ENCODE results near the gene ZNF652. TPM values are rescaled to one million over a fixed set of nuclear protein-coding genes. Genes with fewer than 3 reads are reported as not detected.

ZNF652 gene
- total RNA-seq, 1 donor from 2014 or later = 26.8 TPM

- H3K4me3 Mint-ChIP-seq (ENCODE audit: unreplicated experiment) = no peak overlapping the region
- no peak overlapping the region for H3K4me2 ChIP-seq (ENCODE audit: low read length)
- no peaks in the 10 kb centered on the region for H3K4me1 Mint-ChIP-seq (ENCODE audit: low read depth, unreplicated experiment)
- no peaks in the 10 kb centered on the region for H3K27me3 Mint-ChIP-seq (ENCODE audit: low read depth, unreplicated experiment)
- H3K9me3 Mint-ChIP-seq (ENCODE audit: unreplicated experiment) = no peaks in the 10 kb centered on the region
- no peak overlapping the region for H3K9ac ChIP-seq (ENCODE audit: low read length)
- H3K27ac ChIP-seq (ENCODE audit: low read depth, low read length) = no peak overlapping the region
- no peaks in the 10 kb centered on the region for H3K36me3 ChIP-seq (ENCODE audit: insufficient read depth, low read length)
- FAIRE-seq (no peak), DNase-seq (ENCODE audit: low read depth) (no peak)
- no peak for TF ChIP-seq CTCF (IDR thresholded peaks at IDR 0.05; ENCODE audit: insufficient read depth, low read depth, low read length)
- no peak for TF ChIP-seq EZH2 (IDR thresholded peaks at IDR 0.05; ENCODE audit: insufficient read depth, low read length)
- no peaks in the 10 kb centered on the region for H3K27me3 ChIP-seq (ENCODE audit: insufficient read depth, low read length)
- no peak overlapping the region for H2AFZ ChIP-seq (ENCODE audit: low read depth, low read length)
- H4K20me1 ChIP-seq (ENCODE audit: insufficient read depth, low read length) = peaks cover 77% of the 10 kb centered on the region
- no peaks in the 10 kb centered on the region for H3K9me3 ChIP-seq (ENCODE audit: insufficient read depth, low read depth, low read length)
- no peaks in the 10 kb centered on the region for H3K4me1 ChIP-seq (ENCODE audit: insufficient read depth, low read length)
- H3K79me2 ChIP-seq (ENCODE audit: insufficient read depth, low read length) = peaks cover 88% of the 10 kb centered on the region
- no peaks in the 10 kb centered on the region for H3K36me3 Mint-ChIP-seq (ENCODE audit: low read depth, unreplicated experiment)
- H3K27ac Mint-ChIP-seq (ENCODE audit: unreplicated experiment) = no peak overlapping the region
- no peak overlapping the region for H3K4me3 ChIP-seq (ENCODE audit: insufficient read depth, low read depth, low read length)
Observed at GRCh38 chr17:49351572-49352140, 10.4 kb downstream of the ZNF652 start.

GRCh38 chr17:49349541-49349940, 12.5 kb downstream of the ZNF652 start:
- H2AFZ ChIP-seq (ENCODE audit: low read depth, low read length) = no peak overlapping the region
- no peak for DNase-seq (ENCODE audit: low read depth)
- Mint-ChIP-seq H3K36me3 (ENCODE audit: low read depth, unreplicated experiment) (no peaks in the 10 kb centered on the region), H3K27ac (ENCODE audit: unreplicated experiment) (no peak overlapping the region), H3K4me1 (ENCODE audit: low read depth, unreplicated experiment) (peaks cover 3% of the 10 kb centered on the region), H3K9me3 (ENCODE audit: unreplicated experiment) (no peaks in the 10 kb centered on the region), H3K27me3 (ENCODE audit: low read depth, unreplicated experiment) (no peaks in the 10 kb centered on the region), H3K4me3 (ENCODE audit: unreplicated experiment) (no peak overlapping the region)
- peaks cover 4% of the 10 kb centered on the region for H3K4me1 ChIP-seq (ENCODE audit: insufficient read depth, low read length)
- no peak for TF ChIP-seq EZH2 (IDR thresholded peaks at IDR 0.05; ENCODE audit: insufficient read depth, low read length)
- TF ChIP-seq CTCF (IDR thresholded peaks at IDR 0.05; ENCODE audit: insufficient read depth, low read depth, low read length) = no peak
- H3K79me2 ChIP-seq (ENCODE audit: insufficient read depth, low read length) = peaks cover 88% of the 10 kb centered on the region
- no peaks in the 10 kb centered on the region for H3K36me3 ChIP-seq (ENCODE audit: insufficient read depth, low read length)
- H4K20me1 ChIP-seq (ENCODE audit: insufficient read depth, low read length) = peaks cover 72% of the 10 kb centered on the region
- H3K4me3 ChIP-seq (ENCODE audit: insufficient read depth, low read depth, low read length) = no peak overlapping the region
- H3K9ac ChIP-seq (ENCODE audit: low read length) = no peak overlapping the region
- H3K27ac ChIP-seq (ENCODE audit: low read depth, low read length) = no peak overlapping the region
- FAIRE-seq = no peak
- no peaks in the 10 kb centered on the region for H3K9me3 ChIP-seq (ENCODE audit: insufficient read depth, low read depth, low read length)
- H3K4me2 ChIP-seq (ENCODE audit: low read length) = no peak overlapping the region
- H3K27me3 ChIP-seq (ENCODE audit: insufficient read depth, low read length) = no peaks in the 10 kb centered on the region

DNA sequence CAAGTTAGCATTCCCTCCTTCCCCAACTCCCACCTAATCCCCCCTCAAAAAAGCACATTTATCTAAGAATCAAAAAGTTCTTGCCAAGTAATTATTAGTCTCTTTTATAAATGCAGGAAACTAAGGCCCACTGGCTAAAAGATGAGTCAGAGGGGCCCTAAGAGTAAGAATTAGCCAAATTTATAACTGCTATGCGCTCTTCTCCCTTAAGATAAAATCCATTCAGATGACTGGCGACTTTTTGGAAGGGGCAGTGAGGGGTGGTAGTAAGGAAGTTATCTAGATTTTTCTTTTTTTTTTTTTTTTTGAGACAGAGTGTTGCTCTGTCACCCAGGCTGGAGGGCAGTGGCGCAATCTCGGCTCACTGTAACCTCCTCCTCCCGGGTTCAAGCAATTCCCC, 17.1 kb downstream of the ZNF652 start:
- Histone ChIP-seq H3K36me3 (ENCODE audit: insufficient read depth, low read length) (no peaks in the 10 kb centered on the region), H3K4me2 (ENCODE audit: low read length) (no peak overlapping the region), H3K9me3 (ENCODE audit: insufficient read depth, low read depth, low read length) (no peaks in the 10 kb centered on the region), H3K27ac (ENCODE audit: low read depth, low read length) (no peak overlapping the region), H3K27me3 (ENCODE audit: insufficient read depth, low read length) (no peaks in the 10 kb centered on the region), H3K79me2 (ENCODE audit: insufficient read depth, low read length) (peaks cover 72% of the 10 kb centered on the region), H3K9ac (ENCODE audit: low read length) (no peak overlapping the region), H3K4me3 (ENCODE audit: insufficient read depth, low read depth, low read length) (no peak overlapping the region), H3K4me1 (ENCODE audit: insufficient read depth, low read length) (peaks cover 9% of the 10 kb centered on the region), H4K20me1 (ENCODE audit: insufficient read depth, low read length) (peaks cover 68% of the 10 kb centered on the region), H2AFZ (ENCODE audit: low read depth, low read length) (no peak overlapping the region)
- H3K27ac Mint-ChIP-seq (ENCODE audit: unreplicated experiment) = no peak overlapping the region
- no peak for TF ChIP-seq CTCF (IDR thresholded peaks at IDR 0.05; ENCODE audit: insufficient read depth, low read depth, low read length)
- TF ChIP-seq EZH2 (IDR thresholded peaks at IDR 0.05; ENCODE audit: insufficient read depth, low read length) = no peak
- no peaks in the 10 kb centered on the region for H3K36me3 Mint-ChIP-seq (ENCODE audit: low read depth, unreplicated experiment)
- FAIRE-seq (no peak), DNase-seq (ENCODE audit: low read depth) (no peak)
- no peaks in the 10 kb centered on the region for H3K9me3 Mint-ChIP-seq (ENCODE audit: unreplicated experiment)
- no peaks in the 10 kb centered on the region for H3K27me3 Mint-ChIP-seq (ENCODE audit: low read depth, unreplicated experiment)
- H3K4me1 Mint-ChIP-seq (ENCODE audit: low read depth, unreplicated experiment) = peaks cover 17% of the 10 kb centered on the region
- H3K4me3 Mint-ChIP-seq (ENCODE audit: unreplicated experiment) = no peak overlapping the region

Data from astrocyte (in vitro differentiated cells and primary cell).